ENCODE measurements around the gene FAM216A.
"Not testable (repeated sequence)": the region's sequence is repeated elsewhere in the genome, so short reads cannot be mapped to it uniquely, and the experiment has no call there.

FAM216A gene

GRCh38 chr12:110468214-110469048 is at the start of gene FAM216A, which contains the start of gene GPN3:
Gene FAM216A, plus strand, starts transcription at chr12:110468845. Its CDS starts 31 bp downstream, at chr12:110468876.
Gene GPN3, minus strand, starts transcription at chr12:110468257. Its CDS starts 54 bp downstream, at chr12:110468203.
- in situ Hi-C loops (cut with HindIII; ENCODE audit: low sequenced_read_pairs), result loop anchor here (5.0 to 10.0 kb wide), 2 partner anchors 84 to 134 kb away; no protein-coding TSS in a partner anchor

- in situ Hi-C loops (cut with HindIII; ENCODE audit: low sequenced_read_pairs), result not testable (repeated sequence)
These were observed 48.0 kb upstream of the FAM216A start for GRCh38 chr12:110420644-110421043.

GRCh38 chr12:110421159-110421661 is 47.4 kb upstream of the FAM216A start:
- in situ Hi-C loops (cut with HindIII; ENCODE audit: low sequenced_read_pairs), result no loop called here

- in situ Hi-C loops (cut with HindIII; ENCODE audit: low sequenced_read_pairs), result no loop called here
These were observed 46.9 kb upstream of the FAM216A start for GRCh38 chr12:110421701-110422100.

GRCh38 chr12:110424237-110424636 is 44.4 kb upstream of the FAM216A start:
- in situ Hi-C loops (cut with HindIII; ENCODE audit: low sequenced_read_pairs), result no loop called here

GRCh38 chr12:110426406-110426805 is 42.2 kb upstream of the FAM216A start:
- in situ Hi-C loops (cut with HindIII; ENCODE audit: low sequenced_read_pairs), result no loop called here

GRCh38 chr12:110429676-110430075 is 39.0 kb upstream of the FAM216A start:
- in situ Hi-C loops (cut with HindIII; ENCODE audit: low sequenced_read_pairs), result not testable (repeated sequence)

- in situ Hi-C loops (cut with HindIII; ENCODE audit: low sequenced_read_pairs), result no loop called here
These were observed 36.6 kb upstream of the FAM216A start for GRCh38 chr12:110431957-110432587.

GRCh38 chr12:110436231-110436630 is 32.4 kb upstream of the FAM216A start:
- in situ Hi-C loops (cut with HindIII; ENCODE audit: low sequenced_read_pairs), result no loop called here

GRCh38 chr12:110444455-110444854 is 24.2 kb upstream of the FAM216A start:
- in situ Hi-C loops (cut with HindIII; ENCODE audit: low sequenced_read_pairs), result no loop called here

GRCh38 chr12:110449799-110450497 is 18.7 kb upstream of the FAM216A start, which contains the start of gene ARPC3:
Gene ARPC3, minus strand, starts transcription at chr12:110450337. Its CDS starts 77 bp downstream, at chr12:110450260.
- in situ Hi-C loops (cut with HindIII; ENCODE audit: low sequenced_read_pairs), result no loop called here

- in situ Hi-C loops (cut with HindIII; ENCODE audit: low sequenced_read_pairs), result no loop called here
These were observed 17.4 kb upstream of the FAM216A start for GRCh38 chr12:110451263-110451662.

GRCh38 chr12:110453569-110454296 is 14.9 kb upstream of the FAM216A start:
- in situ Hi-C loops (cut with HindIII; ENCODE audit: low sequenced_read_pairs), result no loop called here

GRCh38 chr12:110458756-110459155 is 9.9 kb upstream of the FAM216A start:
- in situ Hi-C loops (cut with HindIII; ENCODE audit: low sequenced_read_pairs), result no loop called here

GRCh38 chr12:110461189-110461588 is 7.5 kb upstream of the FAM216A start:
- in situ Hi-C loops (cut with HindIII; ENCODE audit: low sequenced_read_pairs), result loop anchor here (10.0 kb wide), 1 partner anchor 76 kb away; no protein-coding TSS in a partner anchor

- in situ Hi-C loops (cut with HindIII; ENCODE audit: low sequenced_read_pairs), result loop anchor here (5.0 to 10.0 kb wide), 2 partner anchors 80 to 137 kb away; no protein-coding TSS in a partner anchor
These were observed 3.6 kb upstream of the FAM216A start for GRCh38 chr12:110465024-110465423.

- in situ Hi-C loops (cut with HindIII; ENCODE audit: low sequenced_read_pairs), result loop anchor here (5.0 to 10.0 kb wide), 2 partner anchors 81 to 137 kb away; no protein-coding TSS in a partner anchor
These were observed 2.9 kb upstream of the FAM216A start for GRCh38 chr12:110465765-110466164.

GRCh38 chr12:110466791-110467190 is 1.9 kb upstream of the FAM216A start:
- in situ Hi-C loops (cut with HindIII; ENCODE audit: low sequenced_read_pairs), result loop anchor here (5.0 to 10.0 kb wide), 2 partner anchors 82 to 136 kb away; no protein-coding TSS in a partner anchor

GRCh38 chr12:110467847-110468213 is 815 bp upstream of the FAM216A start:
- in situ Hi-C loops (cut with HindIII; ENCODE audit: low sequenced_read_pairs), result loop anchor here (5.0 to 10.0 kb wide), 2 partner anchors 83 to 134 kb away; no protein-coding TSS in a partner anchor

- in situ Hi-C loops (cut with HindIII; ENCODE audit: low sequenced_read_pairs), result no loop called here
These were observed 6.8 kb downstream of the FAM216A start for GRCh38 chr12:110475426-110475825.
